GM11168 (cell line): ENCODE results near the gene TBCE.

Experiments used
- in situ Hi-C: fragments of 300-500 bp; cut with MboI; formaldehyde crosslinking; loops from one replicate; pipeline ENCODE4 v1.12.0; 2022; ENCODE audit warnings: low sequenced_read_pairs; ENCODE audit not compliant: unreplicated experiment

The TBCE gene

DNA sequence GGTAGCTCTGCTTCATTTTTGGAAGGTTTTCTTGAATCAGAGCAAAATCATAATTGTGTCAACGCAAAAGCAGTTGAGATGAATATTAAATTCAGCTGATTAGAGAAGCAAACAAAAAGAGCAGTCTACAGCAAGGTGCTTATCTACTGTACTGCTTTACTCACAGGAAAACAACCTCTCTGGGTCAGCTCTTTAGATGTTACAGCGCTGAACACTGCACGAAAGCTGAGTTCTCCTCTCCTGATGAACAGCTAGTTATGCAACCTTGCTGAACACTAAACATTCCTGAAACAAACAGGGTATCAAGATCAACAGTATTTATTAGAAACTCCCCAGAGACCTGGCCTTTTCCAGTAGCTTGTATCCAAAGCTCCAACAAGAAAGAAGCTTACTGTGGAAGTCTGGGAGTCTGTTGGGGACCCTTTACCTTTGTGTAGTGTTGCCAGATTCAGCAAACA, 41.3 kb downstream of the TBCE start:
- in situ Hi-C loops = no loop called here

DNA sequence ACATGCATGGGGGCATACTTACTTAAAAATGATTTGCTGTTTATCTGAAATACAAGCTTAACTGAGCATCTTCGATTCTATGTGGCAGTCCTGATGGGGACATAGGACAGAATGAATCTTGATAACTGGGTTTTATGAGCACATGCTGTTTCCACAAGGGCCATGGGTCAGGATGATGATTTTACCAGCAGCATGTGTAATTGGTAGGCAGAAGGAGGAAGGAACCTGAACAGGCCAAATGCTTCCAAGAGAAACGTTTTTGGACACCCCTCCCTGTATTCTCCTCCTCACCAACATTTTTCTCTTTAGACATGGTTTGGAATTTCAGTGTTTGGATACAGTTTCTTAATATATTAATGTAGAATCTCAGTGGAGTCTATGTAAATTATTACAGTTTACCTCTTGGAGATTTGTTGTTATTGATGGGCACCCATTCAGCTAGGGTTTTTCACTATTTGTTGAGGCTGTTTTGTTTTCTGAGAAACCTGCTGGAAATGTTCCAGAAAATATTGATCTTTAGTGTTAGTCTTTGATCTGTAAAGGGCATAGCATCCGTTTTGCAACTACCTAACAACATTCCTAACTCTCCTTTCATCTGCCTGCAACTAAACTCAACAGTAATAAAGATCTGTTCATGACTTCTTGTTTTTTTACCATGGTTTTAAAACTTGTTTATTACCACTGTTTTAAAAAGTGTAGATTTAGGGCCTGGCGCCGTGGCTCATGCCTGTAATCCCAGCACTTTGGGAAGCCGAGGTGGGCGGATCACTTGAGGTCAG, 42.0 kb downstream of the TBCE start:
- in situ Hi-C loops = no loop called here

- in situ Hi-C loops = loop anchor here (10.0 kb wide), 2 partner anchors 166 to 316 kb away; no protein-coding TSS in a partner anchor
These were observed 43.2 kb downstream of the TBCE start for GRCh38 chr1:235410467-235410866.

GRCh38 chr1:235411489-235412486, 44.6 kb downstream of the TBCE start:
- in situ Hi-C loops = loop anchor here (10.0 kb wide), 2 partner anchors 167 to 317 kb away; no protein-coding TSS in a partner anchor

DNA sequence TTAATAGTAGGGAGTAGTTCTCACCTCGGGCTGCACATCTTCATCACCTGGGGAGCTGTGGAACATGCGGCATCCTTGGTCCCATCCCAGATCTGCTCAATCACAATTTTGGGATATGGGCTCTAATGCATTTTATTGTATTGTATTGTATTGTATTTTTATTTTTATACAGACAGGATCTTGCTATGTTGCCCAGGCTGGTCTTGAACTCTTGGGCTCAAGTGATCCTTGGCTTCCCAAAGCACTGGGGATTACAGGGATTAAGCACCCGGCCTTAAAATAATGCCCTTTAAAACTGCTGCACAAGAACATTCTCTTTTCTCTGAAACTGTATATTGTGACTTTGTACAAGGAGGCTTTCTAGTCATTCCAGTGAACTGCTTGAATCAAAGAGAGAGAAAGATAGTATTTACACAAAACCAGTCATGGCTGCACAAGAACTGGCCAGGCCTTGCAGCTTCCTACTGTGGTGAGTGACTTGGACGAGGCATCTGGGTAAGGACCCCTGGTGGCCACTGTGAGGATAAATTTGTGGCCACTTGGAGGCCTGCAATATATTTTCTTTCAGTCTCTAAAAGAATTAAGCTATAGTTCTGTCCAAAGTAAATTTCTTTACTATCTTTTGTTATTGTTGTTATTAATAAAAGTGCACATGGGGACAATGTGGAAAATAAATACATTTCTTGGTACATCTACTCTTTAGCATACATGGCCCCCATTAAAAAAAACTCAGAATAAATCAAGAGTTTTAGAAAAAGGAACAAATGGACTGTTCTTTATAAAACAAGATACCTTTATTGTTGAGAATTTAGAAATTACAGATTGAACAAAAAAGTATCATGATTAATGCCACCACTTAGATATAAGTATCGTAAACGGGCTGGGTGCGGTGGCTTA, 48.0 kb downstream of the TBCE start:
- in situ Hi-C loops = loop anchor here (5.0 to 10.0 kb wide), 3 partner anchors 83 to 320 kb away; no protein-coding TSS in a partner anchor

DNA sequence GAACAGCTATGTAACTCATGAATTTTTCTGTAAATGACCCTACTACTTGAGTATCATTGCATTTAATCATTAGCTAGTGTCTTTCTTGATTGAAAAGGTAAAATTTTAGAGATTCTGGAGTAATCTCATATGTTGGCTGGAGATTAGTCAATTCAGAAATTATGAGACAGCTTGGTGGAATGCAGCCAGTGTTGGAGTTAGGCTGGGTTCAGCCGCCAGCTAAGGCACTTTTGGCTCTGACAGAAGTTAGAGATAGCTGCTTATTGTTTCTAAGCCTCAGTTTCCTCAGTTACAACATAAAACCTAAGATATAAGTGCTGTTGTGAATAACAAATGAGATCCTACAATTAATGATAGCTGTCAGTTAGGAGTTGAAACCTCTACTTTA, 49.4 kb downstream of the TBCE start:
- in situ Hi-C loops = loop anchor here (5.0 to 10.0 kb wide), 3 partner anchors 84 to 322 kb away; no protein-coding TSS in a partner anchor

DNA sequence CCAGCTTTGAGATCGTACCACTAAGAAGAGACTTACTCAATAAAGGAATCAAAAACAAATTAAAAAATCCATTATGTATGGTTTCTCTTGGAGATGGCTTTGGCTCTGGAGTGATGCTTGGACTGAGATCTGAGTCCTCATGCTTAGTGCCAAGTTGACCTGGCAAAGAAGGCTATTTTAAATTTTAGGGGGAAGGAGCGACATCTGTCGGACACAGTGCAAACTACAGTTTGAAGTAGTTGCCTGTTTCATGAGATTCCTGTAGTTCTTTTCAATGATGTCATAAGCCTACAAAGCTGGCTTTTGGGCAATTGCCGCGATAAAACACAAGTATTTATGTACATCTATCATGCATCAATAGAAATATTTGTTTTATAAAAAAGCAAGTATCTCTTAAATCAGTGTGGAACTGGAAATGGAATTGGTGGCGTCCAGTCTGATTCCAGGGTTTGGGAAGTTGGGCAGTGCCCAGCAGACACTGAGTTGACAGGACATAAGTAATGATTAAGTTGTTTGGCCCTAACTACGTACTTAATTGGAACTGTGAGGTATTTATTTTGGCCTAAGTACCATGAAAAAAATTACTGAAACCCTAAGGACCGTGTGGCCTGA, 50.0 kb downstream of the TBCE start:
- in situ Hi-C loops = loop anchor here (5.0 to 10.0 kb wide), 3 partner anchors 85 to 322 kb away; no protein-coding TSS in a partner anchor

DNA sequence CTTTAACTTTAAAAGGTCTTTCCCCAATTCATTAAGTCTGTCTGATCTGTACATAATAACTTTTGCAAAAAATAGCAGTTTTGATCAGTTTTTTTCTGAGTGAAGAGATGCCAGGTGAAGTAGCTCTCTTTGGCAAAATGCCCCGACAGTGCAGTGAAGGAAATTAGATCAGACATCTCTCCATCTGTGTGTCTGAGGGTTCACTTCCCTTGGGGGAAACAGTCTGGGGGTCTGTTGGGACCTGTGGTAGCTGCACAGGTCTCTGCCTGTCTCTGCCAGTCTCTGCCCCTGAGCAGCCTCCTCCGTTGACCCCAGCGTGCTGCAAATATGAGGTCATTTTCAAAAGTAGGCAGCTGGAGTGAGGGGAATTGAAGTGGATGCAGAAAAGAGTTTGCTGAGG, 54.5 kb downstream of the TBCE start:
- in situ Hi-C loops = no loop called here

DNA sequence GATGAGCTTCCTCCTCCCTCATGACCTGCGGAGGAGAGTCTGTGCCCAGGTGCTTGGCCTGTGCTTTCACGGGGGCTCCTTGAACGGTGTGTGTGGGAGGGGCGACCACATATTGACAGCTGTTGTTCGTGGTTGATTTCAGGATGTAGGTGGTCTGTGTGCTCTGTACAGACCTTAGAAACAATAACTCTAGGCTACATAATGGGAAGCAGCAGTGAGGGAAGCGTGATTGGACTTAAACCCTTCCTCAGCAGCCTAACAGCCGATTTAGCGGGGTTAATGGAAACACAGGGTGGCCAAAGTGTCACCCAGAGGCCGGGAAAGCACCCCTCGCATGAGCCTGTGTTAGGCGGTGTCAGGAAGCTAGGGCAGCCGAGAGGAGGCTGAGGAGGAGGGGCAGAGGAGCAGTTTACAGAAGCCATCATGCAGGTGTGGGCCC, 56.0 kb downstream of the TBCE start:
- in situ Hi-C loops = no loop called here

DNA sequence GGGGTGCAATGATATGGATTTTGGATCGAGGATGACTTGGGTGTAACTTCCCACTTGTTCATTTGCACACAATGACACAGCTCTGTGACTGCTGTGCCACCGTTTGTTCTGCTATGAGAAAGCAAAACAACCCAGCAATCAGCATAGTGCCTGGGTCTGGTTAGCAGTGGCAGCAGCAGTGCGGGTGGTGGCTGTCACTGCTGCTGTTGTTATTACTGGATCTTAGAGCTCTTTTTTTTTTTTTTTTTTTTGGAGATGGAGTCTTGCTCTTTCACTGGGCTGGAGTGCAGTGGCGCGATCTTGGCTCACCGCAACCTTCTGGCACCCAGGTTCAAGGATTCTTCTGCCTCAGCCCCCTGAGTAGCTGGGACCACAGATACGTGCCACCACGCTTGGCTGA, 56.9 kb downstream of the TBCE start:
- in situ Hi-C loops = no loop called here

- in situ Hi-C loops = no loop called here
These were observed 58.1 kb downstream of the TBCE start for GRCh38 chr1:235425357-235425756.

DNA sequence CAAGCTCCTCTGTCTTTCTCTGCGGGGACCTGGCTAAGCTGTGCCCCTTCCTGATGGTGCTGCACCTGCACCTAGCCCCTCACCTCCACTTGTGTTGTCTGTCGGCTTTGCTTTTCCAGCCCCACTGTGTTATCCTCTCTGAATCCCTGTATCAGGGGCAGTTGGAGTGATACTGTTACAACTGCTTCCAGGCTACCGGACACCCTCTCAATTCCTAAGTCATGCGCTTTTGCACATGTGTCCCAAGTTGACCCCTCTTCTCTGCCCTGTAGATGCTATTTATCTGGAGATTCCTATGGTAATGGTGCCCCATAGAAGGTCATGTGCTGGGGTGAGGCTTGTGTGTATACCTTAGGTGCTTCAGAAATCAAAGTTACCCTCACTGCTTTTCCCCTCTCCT, 58.9 kb downstream of the TBCE start:
- in situ Hi-C loops = no loop called here

- in situ Hi-C loops = no loop called here
These were observed 59.5 kb downstream of the TBCE start for GRCh38 chr1:235426680-235427079.

- in situ Hi-C loops = no loop called here
These were observed 60.2 kb downstream of the TBCE start for GRCh38 chr1:235427447-235427846.

GRCh38 chr1:235429143-235429542, 61.9 kb downstream of the TBCE start:
- in situ Hi-C loops = no loop called here

DNA sequence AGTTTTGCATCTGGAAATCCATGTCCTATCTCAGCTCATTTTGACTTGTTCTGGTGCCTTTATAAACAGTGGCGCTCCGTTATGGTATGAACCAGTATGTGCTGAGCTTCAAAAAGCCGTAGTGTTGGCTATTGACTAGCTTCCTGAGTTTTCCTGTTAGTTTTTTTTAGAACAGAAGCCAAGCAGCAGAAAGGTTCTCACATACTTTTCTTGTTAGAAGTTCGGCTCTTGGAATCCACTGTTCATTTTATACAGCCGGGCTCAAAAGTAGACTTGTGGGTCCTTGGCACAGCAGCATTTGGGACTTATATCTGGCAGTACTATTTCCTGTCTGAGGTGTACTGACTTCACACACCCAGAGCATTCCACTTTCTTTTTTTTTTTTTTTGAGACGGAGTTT, 63.8 kb downstream of the TBCE start:
- in situ Hi-C loops = no loop called here

GRCh38 chr1:235434001-235434400, 66.8 kb downstream of the TBCE start:
- in situ Hi-C loops = no loop called here

DNA sequence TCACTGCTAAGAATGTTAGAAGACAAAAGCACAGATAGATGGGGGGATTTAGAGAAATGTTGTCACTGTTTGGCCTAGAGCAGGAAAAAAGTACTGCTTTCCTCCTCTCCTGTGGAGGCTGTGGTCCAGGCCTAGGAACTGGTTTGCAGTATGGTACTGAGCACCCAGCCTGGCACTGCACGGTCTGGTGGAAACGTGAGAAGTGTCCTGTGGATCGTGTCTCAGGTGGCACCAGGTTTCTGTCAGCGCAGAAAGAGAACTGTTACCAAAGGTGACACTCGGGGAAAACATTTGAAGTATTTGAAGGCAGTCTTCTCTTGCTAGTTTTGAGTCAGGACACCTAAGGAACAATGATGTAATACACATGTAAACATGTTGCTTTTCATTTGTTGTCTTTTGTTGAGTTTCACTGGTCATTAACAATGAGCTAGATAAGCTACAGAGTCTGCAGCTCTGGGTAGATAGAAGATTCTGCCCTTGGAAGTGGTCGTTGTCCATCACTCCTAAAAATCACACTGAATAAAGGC, 74.0 kb downstream of the TBCE start:
- in situ Hi-C loops = no loop called here

DNA sequence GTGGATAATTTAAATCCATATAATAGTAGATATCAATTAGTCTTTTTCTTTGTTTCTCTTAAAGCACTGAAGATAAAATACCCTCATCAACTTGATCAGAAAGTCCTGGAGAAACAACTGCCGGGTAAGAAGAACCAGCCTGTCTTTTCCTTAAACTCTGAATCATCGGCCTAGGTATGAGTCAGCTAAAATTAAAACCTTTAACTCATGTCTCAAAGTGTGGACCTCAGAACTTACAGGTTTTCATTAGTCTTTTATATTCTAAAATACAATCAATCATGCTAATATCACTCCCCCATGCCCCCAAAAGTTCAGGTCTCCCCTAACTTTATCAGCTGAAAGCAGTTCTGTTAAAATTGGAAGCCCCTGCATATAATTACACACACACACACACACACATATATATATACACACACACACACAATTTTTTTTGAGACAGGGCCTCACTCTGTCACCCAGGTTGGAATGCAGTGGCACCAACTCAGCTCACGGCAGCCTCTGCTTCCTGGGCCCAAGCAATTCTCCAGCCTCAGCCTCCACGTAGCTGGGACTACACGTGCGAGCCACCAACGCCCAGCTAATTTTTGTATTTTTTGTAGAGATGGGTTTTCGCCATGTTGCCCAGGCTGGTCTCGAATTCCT, 75.7 kb downstream of the TBCE start:
- in situ Hi-C loops = no loop called here
